Endothelial cell of umbilical vein (primary cell): Measurements from ENCODE around the gene NIPBL. TPM values are rescaled to one million over a fixed set of nuclear protein-coding genes. Genes with fewer than 3 reads are reported as not detected.

Experiments used
- BruUV-seq: library from RNA; stranded (reverse); fragments of 400-500 nt; replicated peaks from 2 replicates; lab custom pipeline; 2021; lab: Mats Ljungman, UMichigan
- CTCF ChIA-PET: fragments of 300-600, 350-600 bp; sonication (Branson Sonifier 250); formaldehyde crosslinking; loops from one replicate; lab custom pipeline; 2021; ENCODE audit warnings: antibody characterized with exemption, inconsistent platforms; lab: Charles Lee
- POLR2A ChIA-PET: fragments of 300-600, 350-600 bp; sonication (Branson Sonifier 250); formaldehyde crosslinking; loops from one replicate; lab custom pipeline; 2021; ENCODE audit warnings: antibody characterized with exemption, inconsistent platforms; lab: Charles Lee
- DNase-seq: peaks from one replicate; pipeline ENCODE4 v3.0.0-alpha.2; 2011; ENCODE audit warnings: low read depth, low spot score
- FAIRE-seq: peaks from 2 replicates; lab custom pipeline; 2011; peaks lifted over from hg19 to GRCh38; lab: Jason Lieb, UNC
- H2AFZ ChIP-seq: 2 replicates; pipeline ENCODE4 v1.6.0; 2012; ENCODE audit warnings: low read depth, low read length, control low read depth, inconsistent platforms
- H3K27ac ChIP-seq: 2 replicates; pipeline ENCODE4 v1.5.1; 2011; ENCODE audit warnings: low read depth, mild to moderate bottlenecking, control low read depth, low read length, moderate library complexity; ENCODE audit not compliant: insufficient read depth
- H3K27me3 ChIP-seq, 2 experiments: 2 replicates each; pipeline versions ENCODE4 v1.6.0 to v1.6.1; 2011; ENCODE audit warnings: low read length in 2 of 2, mixed read lengths in 1 of 2; ENCODE audit not compliant: control insufficient read depth in 2 of 2, insufficient read depth in 2 of 2
- H3K36me3 ChIP-seq, 2 experiments: 2 replicates in 1 of 2; 3 replicates in 1 of 2; pipeline ENCODE4 v1.5.1; 2011; ENCODE audit warnings: low read length in 2 of 2, mild to moderate bottlenecking in 1 of 2, moderate library complexity in 1 of 2; ENCODE audit not compliant: control insufficient read depth in 2 of 2, insufficient read depth in 2 of 2; ENCODE audit errors: extremely low read depth in 1 of 2
- H3K4me1 ChIP-seq: 3 replicates; pipeline ENCODE4 v1.5.1; 2011; ENCODE audit warnings: mild to moderate bottlenecking, low read length; ENCODE audit not compliant: control insufficient read depth, insufficient read depth; ENCODE audit errors: extremely low read depth
- H3K4me2 ChIP-seq: 2 replicates; pipeline ENCODE4 v1.6.1; 2011; ENCODE audit warnings: low read length, control low read depth, mixed read lengths; ENCODE audit not compliant: insufficient read depth
- H3K4me3 ChIP-seq, 3 experiments: fragments of 200-600 bp in 1 of 3; sonication (generic), shearing (Covaris generic) in 1 of 3; replicated peaks in 1 of 3; 2 replicates each; pipeline ENCODE4 v1.5.1; 2011 to 2016; ENCODE audit warnings: control low read depth in 3 of 3, low read length in 3 of 3, mild to moderate bottlenecking in 2 of 3, inconsistent platforms in 1 of 3, low read depth in 1 of 3, moderate library complexity in 1 of 3; ENCODE audit not compliant: insufficient read depth in 1 of 3
- H3K79me2 ChIP-seq: 2 replicates; pipeline ENCODE4 v1.6.0; 2012; ENCODE audit warnings: low read length, inconsistent platforms; ENCODE audit not compliant: control insufficient read depth, insufficient read depth
- H3K9ac ChIP-seq: replicated peaks from 2 replicates; pipeline ENCODE3; 2011; ENCODE audit warnings: low read length, control low read depth; ENCODE audit not compliant: insufficient read depth; ENCODE audit errors: extremely low read depth
- H3K9me1 ChIP-seq: replicated peaks from 3 replicates; pipeline ENCODE4 v1.6.0; 2011; ENCODE audit warnings: mild to moderate bottlenecking, low read length; ENCODE audit not compliant: control insufficient read depth, insufficient read depth; ENCODE audit errors: extremely low read depth
- H3K9me3 ChIP-seq: replicated peaks from 2 replicates; pipeline ENCODE4 v1.5.1; 2012; ENCODE audit warnings: low read length, inconsistent platforms; ENCODE audit not compliant: control insufficient read depth, insufficient read depth
- H4K20me1 ChIP-seq: replicated peaks from 2 replicates; pipeline ENCODE3; 2011; ENCODE audit warnings: mild to moderate bottlenecking, low read length; ENCODE audit not compliant: control insufficient read depth, insufficient read depth; ENCODE audit errors: extremely low read depth
- EZH2 ChIP-seq: IDR thresholded peaks from 2 replicates; pipeline ENCODE4 v1.6.1; 2012; ENCODE audit warnings: borderline replicate concordance, low read depth, mild to moderate bottlenecking, moderate library complexity, low read length, inconsistent platforms; ENCODE audit not compliant: severe bottlenecking
- FOS ChIP-seq: IDR thresholded peaks from 2 replicates; pipeline ENCODE4 v1.6.1; 2011; ENCODE audit warnings: mild to moderate bottlenecking, low read length, moderate library complexity, borderline replicate concordance; ENCODE audit not compliant: insufficient read depth
- GATA2 ChIP-seq: IDR thresholded peaks from 2 replicates; pipeline ENCODE4 v1.7.0; 2011; ENCODE audit warnings: low read depth, mild to moderate bottlenecking, moderate library complexity, mixed read lengths, low read length; ENCODE audit not compliant: insufficient read length, insufficient read depth
- JUN ChIP-seq: IDR thresholded peaks from 2 replicates; pipeline ENCODE4 v1.6.1; 2011; ENCODE audit warnings: borderline replicate concordance, low read depth; ENCODE audit not compliant: insufficient read length, insufficient read depth
- MYC ChIP-seq: IDR thresholded peaks from one replicate; pipeline ENCODE4 v1.6.1; 2011; ENCODE audit warnings: mild to moderate bottlenecking, low read depth, low read length
- POLR2A ChIP-seq: IDR thresholded peaks from 2 replicates; pipeline ENCODE4 v1.6.1; 2012; ENCODE audit warnings: low read depth, mild to moderate bottlenecking, control low read depth, low read length
- POLR2AphosphoS5 ChIP-seq: IDR thresholded peaks from 2 replicates; pipeline ENCODE4 v1.6.1; 2012; ENCODE audit warnings: low read depth, mild to moderate bottlenecking, control low read depth, low read length, moderate library complexity; ENCODE audit not compliant: insufficient read depth
- dilution Hi-C: fragments of 300-500 bp; cut with MboI; formaldehyde crosslinking; loops from one replicate; pipeline ENCODE4 v1.15.0; 2019; ENCODE audit warnings: low sequenced_read_pairs; ENCODE audit not compliant: extremely low pct_ligation_motif_present
- intact Hi-C: fragments of 100-400 bp; cut with micrococcal nuclease; formaldehyde crosslinking; loops from one replicate; pipeline ENCODE4 v1.10.0; 2022
- polyA plus RNA-seq, 4 experiments: library from polyadenylated mRNA; depleted of rRNA in 3 of 4; stranded (reverse) in 3 of 4; unstranded in 1 of 4; fragments of >200 nt; gene quantifications; 2 replicates each; pipeline versions ENCODE4 v1.2.1 to v1.2.3, GENCODE V29; 2011 to 2012; ENCODE audit warnings: missing spikeins in 1 of 4
- total RNA-seq: library from RNA; stranded (reverse); gene quantifications from 2 replicates; pipeline ENCODE4 v1.2.3, GENCODE V29; 2021
- TF ChIP-seq, protein P1 (sequence below), 2 donors: IDR thresholded peaks; 1 replicate in 1 of 2; 2 replicates in 1 of 2; pipeline ENCODE4 v1.5.1; 2011; ENCODE audit warnings: low read length in 2 of 2, mild to moderate bottlenecking in 2 of 2, moderate library complexity in 2 of 2, control low read depth in 1 of 2, inconsistent platforms in 1 of 2, low read depth in 1 of 2; ENCODE audit not compliant: insufficient read depth in 1 of 2; ENCODE audit errors: extremely low read depth in 1 of 2
- TF ChIP-seq, protein P2 (sequence below): IDR thresholded peaks from 2 replicates; pipeline ENCODE4 v1.6.1; 2011; ENCODE audit not compliant: insufficient read depth, insufficient read length

NIPBL gene
- total and polyA plus RNA-seq, 2 donors (not counting 3 experiments of a cell fraction or from before 2014, with no cell fraction given) = 15.5 to 50.7 TPM

DNA sequence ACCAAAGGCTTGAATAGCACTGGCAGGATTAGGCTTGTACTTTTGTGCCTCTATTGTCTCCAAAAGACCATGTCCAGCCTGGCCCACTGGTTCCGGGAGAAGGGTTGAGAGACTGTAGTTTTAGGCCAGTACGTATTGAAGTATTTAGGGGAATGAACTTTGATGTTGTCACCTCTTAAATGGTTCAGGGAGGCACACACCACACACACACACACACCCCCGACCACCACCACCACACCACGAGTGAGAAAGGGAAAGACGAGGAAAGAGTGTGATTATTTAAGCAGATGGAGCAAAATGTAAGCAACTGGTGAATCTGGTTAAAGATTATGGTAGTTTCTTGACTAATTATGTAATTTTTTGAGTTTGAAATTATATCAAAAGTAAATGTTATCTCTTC is 61.6 kb downstream of the NIPBL start:
- Histone ChIP-seq H3K27ac (no peak overlapping the region), H3K36me3 (no peaks in the 10 kb centered on the region), H4K20me1 (peaks cover 7% of the 10 kb centered on the region), H3K9ac (no peak overlapping the region), H3K27me3 (no peaks in the 10 kb centered on the region), H2AFZ (no peak overlapping the region), H3K4me1 (peaks cover 32% of the 10 kb centered on the region), H3K9me1 (peaks cover 3% of the 10 kb centered on the region), H3K4me2 (no peak overlapping the region), H3K79me2 (peaks cover 82% of the 10 kb centered on the region), H3K4me3 (no peak overlapping the region), H3K9me3 (no peaks in the 10 kb centered on the region)
- no peak for TF ChIP-seq POLR2A
- DNase-seq (no peak), FAIRE-seq (no peak)
- CTCF ChIA-PET = interaction anchor here (1.5 kb wide), 1 partner anchor 62 kb away, joined by 3 read pairs; no protein-coding TSS in a partner anchor
- intact Hi-C loops (no loop called here), dilution Hi-C loops (no loop called here)
- no TSS peak for BruUV-seq
- POLR2A ChIA-PET = no interaction called here

DNA sequence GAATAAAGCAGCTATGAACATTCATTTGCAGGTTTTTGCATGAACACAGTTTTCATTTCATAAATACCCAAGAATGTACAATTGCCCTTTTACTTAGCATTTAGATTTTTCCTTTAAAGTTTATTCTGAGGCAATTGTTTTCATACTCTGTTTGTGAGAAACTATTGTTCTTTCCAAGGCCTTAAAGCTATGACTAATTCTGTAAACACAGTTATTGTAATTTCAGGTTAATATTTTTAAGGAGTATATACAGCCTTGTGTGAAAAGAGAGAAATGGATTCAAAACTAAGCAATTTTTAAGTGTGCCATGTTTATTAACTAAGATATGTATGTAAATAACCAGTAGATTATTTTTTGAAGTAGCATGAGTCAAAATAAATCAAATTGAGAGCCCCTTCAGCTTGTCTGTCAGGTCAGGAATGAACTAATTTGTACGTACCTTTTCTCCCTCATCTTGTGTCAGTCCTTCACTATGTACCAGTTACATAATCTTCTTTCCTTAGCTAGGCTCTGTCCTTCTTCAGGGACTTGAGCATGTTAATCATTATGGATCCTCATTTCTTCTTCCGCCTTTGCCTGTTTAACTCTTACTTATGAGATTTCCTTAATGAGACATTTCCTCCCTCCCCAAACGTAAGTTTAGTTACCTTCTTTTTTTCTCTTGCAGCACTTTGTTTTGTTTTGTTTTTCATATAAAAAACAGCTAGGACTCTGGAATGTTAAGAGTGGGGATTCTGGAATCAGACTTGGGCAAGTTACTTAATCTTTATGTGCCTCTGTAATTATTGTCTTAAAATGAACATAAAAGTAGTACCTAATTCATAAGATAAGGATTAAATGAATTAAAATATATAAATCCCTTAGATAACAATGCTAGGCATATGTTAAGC is 63.6 kb downstream of the NIPBL start:
- intact Hi-C loops = no loop called here

More for the DNA sequence above, 63.6 kb downstream of the NIPBL start:
- CTCF ChIA-PET = interaction anchor here (0.9 to 1.3 kb wide), 4 partner anchors 12 to 200 kb away, joined by 3 to 6 read pairs (median 5); no protein-coding TSS in a partner anchor
- Histone ChIP-seq H3K4me3 (peak overlapping the region in 2 of 3 experiments; percentile 10 to 45), H3K9me3 (no peaks in the 10 kb centered on the region), H3K79me2 (peaks cover 77% of the 10 kb centered on the region), H3K27ac (peak overlapping the region; percentile 75), H2AFZ (no peak overlapping the region), H4K20me1 (peaks cover 11% of the 10 kb centered on the region), H3K9ac (peak overlapping the region; percentile 36), H3K4me1 (peaks cover 26% of the 10 kb centered on the region), H3K9me1 (peaks cover 3% of the 10 kb centered on the region), H3K4me2 (peak overlapping the region; percentile 91), H3K36me3 (no peaks in the 10 kb centered on the region), H3K27me3 (no peaks in the 10 kb centered on the region)
- TF ChIP-seq JUN (peak; percentile 61), POLR2A (no peak), POLR2AphosphoS5 (no peak), MYC (no peak), EZH2 (no peak), GATA2 (no peak), FOS (peak; percentile 51)
- TF ChIP-seq, protein P1, sequence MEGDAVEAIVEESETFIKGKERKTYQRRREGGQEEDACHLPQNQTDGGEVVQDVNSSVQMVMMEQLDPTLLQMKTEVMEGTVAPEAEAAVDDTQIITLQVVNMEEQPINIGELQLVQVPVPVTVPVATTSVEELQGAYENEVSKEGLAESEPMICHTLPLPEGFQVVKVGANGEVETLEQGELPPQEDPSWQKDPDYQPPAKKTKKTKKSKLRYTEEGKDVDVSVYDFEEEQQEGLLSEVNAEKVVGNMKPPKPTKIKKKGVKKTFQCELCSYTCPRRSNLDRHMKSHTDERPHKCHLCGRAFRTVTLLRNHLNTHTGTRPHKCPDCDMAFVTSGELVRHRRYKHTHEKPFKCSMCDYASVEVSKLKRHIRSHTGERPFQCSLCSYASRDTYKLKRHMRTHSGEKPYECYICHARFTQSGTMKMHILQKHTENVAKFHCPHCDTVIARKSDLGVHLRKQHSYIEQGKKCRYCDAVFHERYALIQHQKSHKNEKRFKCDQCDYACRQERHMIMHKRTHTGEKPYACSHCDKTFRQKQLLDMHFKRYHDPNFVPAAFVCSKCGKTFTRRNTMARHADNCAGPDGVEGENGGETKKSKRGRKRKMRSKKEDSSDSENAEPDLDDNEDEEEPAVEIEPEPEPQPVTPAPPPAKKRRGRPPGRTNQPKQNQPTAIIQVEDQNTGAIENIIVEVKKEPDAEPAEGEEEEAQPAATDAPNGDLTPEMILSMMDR (IDR thresholded peaks at IDR 0.05; ENCODE audit: extremely low read depth in 1 of 2, insufficient read depth in 1 of 2, low read depth in 1 of 2, low read length in 2 of 2) = no peak
- TF ChIP-seq, protein P2, sequence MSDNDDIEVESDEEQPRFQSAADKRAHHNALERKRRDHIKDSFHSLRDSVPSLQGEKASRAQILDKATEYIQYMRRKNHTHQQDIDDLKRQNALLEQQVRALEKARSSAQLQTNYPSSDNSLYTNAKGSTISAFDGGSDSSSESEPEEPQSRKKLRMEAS = no peak
- BruUV-seq = no TSS peak
- FAIRE-seq = peak; percentile 80
- DNase-seq = peak; percentile 76
- dilution Hi-C loops = no loop called here
- POLR2A ChIA-PET = no interaction called here
